Anterior cingulate cortex (tissue), 58 donors: ENCODE measurements around the gene EPSTI1.
A peak's percentile ranks its signal among the peaks of the same experiment; 100 is the strongest.
"Not testable (repeated sequence)": the region's sequence is repeated elsewhere in the genome, so short reads cannot be mapped to it uniquely, and the experiment has no call there.

Experiments
- DNase-seq, 58 donors: peaks; one replicate each; lab custom pipeline; 2025; lab: John Stamatoyannopoulos, UW

Gene EPSTI1

GRCh38 chr13:42991898-42992763 lies at the start of gene EPSTI1:
TSS of gene EPSTI1 (minus strand) at chr13:42992241. CDS start at chr13:42992165, 76 bp downstream.
- DNase-seq = peak in 26 of 58 donors; percentile 2 to 33 (median 16)

GRCh38 chr13:43041369-43041921 lies 49.4 kb upstream of the EPSTI1 start:
- DNase-seq = no peak

- not testable (repeated sequence) for DNase-seq
Measured at GRCh38 chr13:43040581-43041368, 48.7 kb upstream of the EPSTI1 start.

GRCh38 chr13:43039966-43040365 lies 47.9 kb upstream of the EPSTI1 start:
- DNase-seq = no peak

GRCh38 chr13:43036351-43037250 lies 44.6 kb upstream of the EPSTI1 start:
- DNase-seq = peak in 44 of 58 donors; percentile 4 to 78 (median 36)

- DNase-seq = no peak
Measured at GRCh38 chr13:43033038-43033437, 41.0 kb upstream of the EPSTI1 start.

GRCh38 chr13:43031881-43032280 lies 39.8 kb upstream of the EPSTI1 start:
- no peak for DNase-seq

GRCh38 chr13:43030548-43030947 lies 38.5 kb upstream of the EPSTI1 start:
- DNase-seq = no peak

- DNase-seq = no peak
Measured at GRCh38 chr13:43026262-43026661, 34.2 kb upstream of the EPSTI1 start.

- DNase-seq = peak in 57 of 58 donors; percentile 33 to 86 (median 73)
Measured at GRCh38 chr13:43023289-43023963, 31.4 kb upstream of the EPSTI1 start, which contains the start of gene DNAJC15. TSS of gene DNAJC15 (plus strand) at chr13:43023586. CDS start at chr13:43023627, 41 bp downstream.

- peak in 3 of 58 donors; percentile 40 to 57 (median 48) for DNase-seq
Measured at GRCh38 chr13:43022934-43023288, 30.9 kb upstream of the EPSTI1 start.

GRCh38 chr13:43021926-43022670 lies 30.1 kb upstream of the EPSTI1 start:
- no peak for DNase-seq

GRCh38 chr13:43020794-43021193 lies 28.8 kb upstream of the EPSTI1 start:
- no peak for DNase-seq

GRCh38 chr13:43019811-43020210 lies 27.8 kb upstream of the EPSTI1 start:
- no peak for DNase-seq

GRCh38 chr13:43016226-43016625 lies 24.2 kb upstream of the EPSTI1 start:
- DNase-seq = no peak

GRCh38 chr13:43014162-43014561 lies 22.1 kb upstream of the EPSTI1 start:
- DNase-seq = no peak

- DNase-seq = no peak
Measured at GRCh38 chr13:43009506-43009905, 17.5 kb upstream of the EPSTI1 start.

- no peak for DNase-seq
Measured at GRCh38 chr13:43008596-43008995, 16.6 kb upstream of the EPSTI1 start.
